T-cell (primary cell): Measurements from ENCODE around the gene EDARADD. TPM values are rescaled to one million over a fixed set of nuclear protein-coding genes. Genes with fewer than 3 reads are reported as not detected.
A peak's percentile ranks its signal among the peaks of the same experiment; 100 is the strongest.

ENCODE experiments used
- ATAC-seq, 4 experiments: fragments of 200-7000 bp in 3 of 4; fragments of 150-1000 bp in 1 of 4; cut with Tn5 transposase; replicated peaks in 1 of 4; 1 replicate in 3 of 4; 2 replicates in 1 of 4; pipeline ENCODE4 v1.10.0; 2021; ENCODE audit warnings: moderate library complexity in 3 of 4, mild to moderate bottlenecking in 2 of 4, moderate number of reproducible peaks in 1 of 4
- CTCF ChIA-PET, 2 donors: fragments of 300-600 bp; sonication (Branson Sonifier 250); formaldehyde crosslinking; loops; one replicate each; lab custom pipeline; 2022; ENCODE audit warnings: antibody characterized with exemption in 2 of 2; lab: Charles Lee
- POLR2A ChIA-PET, 2 donors: fragments of 300-600 bp; sonication (Branson Sonifier 250); formaldehyde crosslinking; loops; one replicate each; lab custom pipeline; 2022; ENCODE audit warnings: antibody characterized with exemption in 2 of 2; lab: Charles Lee
- DNase-seq, 35 experiments: peaks; one replicate each; pipeline versions ENCODE4 v3.0.0 to v3.0.0-alpha.2; 2013 to 2023
- H3K27ac ChIP-seq: one replicate; pipeline ENCODE4 v1.5.1; 2013; ENCODE audit warnings: low read length
- H3K27me3 ChIP-seq, 2 experiments: replicated peaks in 1 of 2; 1 replicate in 1 of 2; 2 replicates in 1 of 2; pipeline versions ENCODE4 v1.6.1 to v1.7.0; 2013; ENCODE audit warnings: low read length in 1 of 2, mixed read lengths in 1 of 2; ENCODE audit not compliant: control insufficient read depth in 2 of 2, insufficient read depth in 2 of 2; ENCODE audit errors: extremely low read depth in 1 of 2
- H3K36me3 ChIP-seq, 2 donors: 1 replicate in 1 of 2; 2 replicates in 1 of 2; pipeline versions ENCODE4 v1.6.1 to v1.7.0; 2013; ENCODE audit warnings: low read length in 1 of 2; ENCODE audit not compliant: control insufficient read depth in 2 of 2, insufficient read depth in 1 of 2; ENCODE audit errors: extremely low read depth in 1 of 2
- H3K4me1 ChIP-seq, 2 experiments: 1 replicate in 1 of 2; 2 replicates in 1 of 2; pipeline versions ENCODE4 v1.6.1 to v1.7.0; 2013; ENCODE audit warnings: low read length in 2 of 2, mixed read lengths in 1 of 2; ENCODE audit not compliant: insufficient read depth in 2 of 2, control insufficient read depth in 1 of 2; ENCODE audit errors: extremely low read depth in 1 of 2
- H3K4me3 ChIP-seq, 2 donors: 1 replicate in 1 of 2; 2 replicates in 1 of 2; pipeline versions ENCODE4 v1.5.1 to v1.7.0; 2013; ENCODE audit warnings: mild to moderate bottlenecking in 2 of 2, low read length in 1 of 2, moderate library complexity in 1 of 2; ENCODE audit not compliant: control insufficient read depth in 1 of 2; ENCODE audit errors: extremely low read depth in 1 of 2
- H3K9me3 ChIP-seq: 2 replicates; pipeline ENCODE4 v1.7.0; 2013
- H3K27ac Mint-ChIP-seq, 2 donors: one replicate each; pipeline ENCODE4 v1.8.0; 2020 to 2021; ENCODE audit warnings: mild to moderate bottlenecking in 2 of 2, mixed read lengths in 2 of 2
- H3K27me3 Mint-ChIP-seq, 2 donors: one replicate each; pipeline ENCODE4 v1.8.0; 2021 to 2022; ENCODE audit warnings: mixed read lengths in 2 of 2
- H3K36me3 Mint-ChIP-seq: one replicate; pipeline ENCODE4 v1.8.0; 2021; ENCODE audit warnings: mixed read lengths
- H3K4me1 Mint-ChIP-seq, 3 donors: one replicate each; pipeline ENCODE4 v1.8.0; 2020 to 2022; ENCODE audit warnings: mixed read lengths in 3 of 3, mild to moderate bottlenecking in 1 of 3
- H3K4me3 Mint-ChIP-seq, 3 donors: one replicate each; pipeline ENCODE4 v1.8.0; 2020 to 2022; ENCODE audit warnings: mild to moderate bottlenecking in 3 of 3, mixed read lengths in 3 of 3, moderate library complexity in 3 of 3
- H3K9me3 Mint-ChIP-seq, 3 donors: one replicate each; pipeline ENCODE4 v1.8.0; 2020 to 2022; ENCODE audit warnings: mixed read lengths in 3 of 3
- WGBS: methylation state at CpG from one replicate; pipeline ENCODE4 v1.1.5; 2013; ENCODE audit warnings: missing lambda C conversion rate; ENCODE audit not compliant: insufficient coverage; 5-methylcytosine and 5-hydroxymethylcytosine counted together
- total RNA-seq, 35 experiments: library from RNA in 6 of 35; stranded (reverse) in 6 of 35; fragments of 120-200 nt in 1 of 35; gene quantifications; one replicate each; pipeline versions ENCODE4 v1.2.1 to v1.2.4 and lab custom pipeline; 2013 to 2026

Gene EDARADD
- total RNA-seq, 5 donors from 2014 or later (not counting 1 experiment from before 2014, with no cell fraction given): 1.3 to 5.7 (median 4.2) TPM

GRCh38 chr1:236395947-236396664, 2.0 kb downstream of the EDARADD start:
- ChIA-PET POLR2A (interaction anchor here in 1 of 2 donors (2.5 kb wide), 1 partner anchor 20 kb away, joined by 14 read pairs; no protein-coding TSS in a partner anchor), CTCF (interaction anchor here in 1 of 2 donors (0.5 to 1.5 kb wide), 2 partner anchors 20 to 260 kb away, joined by 3 to 6 read pairs; no protein-coding TSS in a partner anchor)
- Histone ChIP-seq H3K27me3 (peaks cover 0 to 14% of the 10 kb centered on the region in 2 experiments), H3K36me3 (no peaks in the 10 kb centered on the region), H3K9me3 (no peaks in the 10 kb centered on the region), H3K4me3 (peak overlapping the region; percentile 56 to 79), H3K27ac (peak overlapping the region; percentile 41), H3K4me1 (peaks cover 0 to 20% of the 10 kb centered on the region in 2 experiments)
- no peaks in the 10 kb centered on the region for H3K36me3 Mint-ChIP-seq
- no peak for ATAC-seq
- peak overlapping the region; percentile 91 to 92 for H3K27ac Mint-ChIP-seq
- H3K4me3 Mint-ChIP-seq: peak overlapping the region; percentile 90 to 96 (median 93)
- H3K4me1 Mint-ChIP-seq: peaks cover 16 to 36% (median 23%) of the 10 kb centered on the region in 3 donors
- 7% methylated on average over 5 of the region's 24 CpGs for WGBS
- H3K27me3 Mint-ChIP-seq: peaks cover 35 to 36% of the 10 kb centered on the region in 2 donors
- no peaks in the 10 kb centered on the region for H3K9me3 Mint-ChIP-seq
- no peak for DNase-seq

- Histone ChIP-seq H3K36me3 (no peaks in the 10 kb centered on the region), H3K9me3 (no peaks in the 10 kb centered on the region), H3K4me3 (no peak overlapping the region), H3K27me3 (peaks cover 0 to 14% of the 10 kb centered on the region in 2 experiments), H3K27ac (peak overlapping the region; percentile 41), H3K4me1 (peaks cover 0 to 20% of the 10 kb centered on the region in 2 experiments)
- WGBS: no CpG with 5 or more reads among the region's 2 CpGs
- no peak for ATAC-seq
- no peaks in the 10 kb centered on the region for H3K36me3 Mint-ChIP-seq
- peaks cover 16 to 38% (median 23%) of the 10 kb centered on the region in 3 donors for H3K4me1 Mint-ChIP-seq
- ChIA-PET POLR2A (interaction anchor here in 1 of 2 donors (2.5 kb wide), 1 partner anchor 19 kb away, joined by 14 read pairs; no protein-coding TSS in a partner anchor), CTCF (interaction anchor here in 1 of 2 donors (1.5 kb wide), 1 partner anchor 20 kb away, joined by 6 read pairs; no protein-coding TSS in a partner anchor)
- no peak for DNase-seq
- peak overlapping the region; percentile 90 to 96 (median 93) for H3K4me3 Mint-ChIP-seq
- peaks cover 36 to 37% of the 10 kb centered on the region in 2 donors for H3K27me3 Mint-ChIP-seq
- H3K27ac Mint-ChIP-seq: peak overlapping the region; percentile 91 to 92
- H3K9me3 Mint-ChIP-seq: no peaks in the 10 kb centered on the region
These were observed 2.6 kb downstream of the EDARADD start for GRCh38 chr1:236396665-236397043.

GRCh38 chr1:236397173-236397759, 3.2 kb downstream of the EDARADD start:
- 94% methylated on average over 2 of the region's 4 CpGs for WGBS
- Histone ChIP-seq H3K27me3 (peaks cover 0 to 14% of the 10 kb centered on the region in 2 experiments), H3K4me1 (peaks cover 0 to 20% of the 10 kb centered on the region in 2 experiments), H3K27ac (no peak overlapping the region), H3K9me3 (no peaks in the 10 kb centered on the region), H3K4me3 (no peak overlapping the region), H3K36me3 (no peaks in the 10 kb centered on the region)
- ATAC-seq (no peak), DNase-seq (no peak)
- peaks cover 16 to 38% (median 23%) of the 10 kb centered on the region in 3 donors for H3K4me1 Mint-ChIP-seq
- H3K4me3 Mint-ChIP-seq: peak overlapping the region in 2 of 3 donors; percentile 90 to 96
- ChIA-PET POLR2A (no interaction called here), CTCF (no interaction called here)
- peaks cover 32 to 34% of the 10 kb centered on the region in 2 donors for H3K27me3 Mint-ChIP-seq
- H3K9me3 Mint-ChIP-seq: no peaks in the 10 kb centered on the region
- H3K36me3 Mint-ChIP-seq: no peaks in the 10 kb centered on the region
- H3K27ac Mint-ChIP-seq: peak overlapping the region in 1 of 2 donors; percentile 91

- Histone ChIP-seq H3K4me1 (peaks cover 0 to 17% of the 10 kb centered on the region in 2 experiments), H3K27me3 (peaks cover 0 to 14% of the 10 kb centered on the region in 2 experiments), H3K36me3 (no peaks in the 10 kb centered on the region), H3K27ac (no peak overlapping the region), H3K9me3 (no peaks in the 10 kb centered on the region), H3K4me3 (no peak overlapping the region)
- 78% methylated on average over 5 of the region's 10 CpGs for WGBS
- no peak for ATAC-seq
- H3K9me3 Mint-ChIP-seq: no peaks in the 10 kb centered on the region
- ChIA-PET POLR2A (no interaction called here), CTCF (no interaction called here)
- H3K27ac Mint-ChIP-seq: peak overlapping the region in 1 of 2 donors; percentile 9
- no peak for DNase-seq
- H3K36me3 Mint-ChIP-seq: no peaks in the 10 kb centered on the region
- H3K4me3 Mint-ChIP-seq: no peak overlapping the region
- H3K27me3 Mint-ChIP-seq: peaks cover 30 to 32% of the 10 kb centered on the region in 2 donors
- peaks cover 16 to 37% (median 23%) of the 10 kb centered on the region in 3 donors for H3K4me1 Mint-ChIP-seq
These were observed 4.5 kb downstream of the EDARADD start for GRCh38 chr1:236398538-236398937.

- ChIA-PET CTCF (interaction anchor here in 1 of 2 donors (0.5 kb wide), 1 partner anchor 19 kb away, joined by 3 read pairs; no protein-coding TSS in a partner anchor), POLR2A (interaction anchor here in 1 of 2 donors (1.3 kb wide), 1 partner anchor 16 kb away, joined by 5 read pairs; no protein-coding TSS in a partner anchor)
- no peak overlapping the region for H3K4me3 ChIP-seq
- H3K27ac ChIP-seq: no peak overlapping the region
- 65% methylated on average over 5 of the region's 8 CpGs for WGBS
- peaks cover 0 to 12% of the 10 kb centered on the region in 2 experiments for H3K4me1 ChIP-seq
- H3K4me3 Mint-ChIP-seq: no peak overlapping the region
- H3K27me3 ChIP-seq: peaks cover 0 to 14% of the 10 kb centered on the region in 2 experiments
- no peaks in the 10 kb centered on the region for H3K36me3 ChIP-seq
- H3K9me3 Mint-ChIP-seq: no peaks in the 10 kb centered on the region
- ATAC-seq (no peak), DNase-seq (no peak)
- peak overlapping the region in 1 of 2 donors; percentile 39 for H3K27ac Mint-ChIP-seq
- peaks cover 11 to 24% (median 12%) of the 10 kb centered on the region in 3 donors for H3K4me1 Mint-ChIP-seq
- no peaks in the 10 kb centered on the region for H3K36me3 Mint-ChIP-seq
- H3K27me3 Mint-ChIP-seq: peaks cover 17 to 24% of the 10 kb centered on the region in 2 donors
- H3K9me3 ChIP-seq: no peaks in the 10 kb centered on the region
These were observed 6.0 kb downstream of the EDARADD start for GRCh38 chr1:236400061-236400603.

- H3K4me1 ChIP-seq: peaks cover 0 to 4% of the 10 kb centered on the region in 2 experiments
- Mint-ChIP-seq H3K36me3 (no peaks in the 10 kb centered on the region), H3K27ac (no peak overlapping the region), H3K4me3 (no peak overlapping the region), H3K9me3 (no peaks in the 10 kb centered on the region), H3K27me3 (peaks cover 11 to 18% of the 10 kb centered on the region in 2 donors), H3K4me1 (peaks cover 0 to 15% (median 5%) of the 10 kb centered on the region in 3 donors)
- whole genome bisulfite sequencing: 100% methylated on average over 3 of the region's 7 CpGs
- H3K27me3 ChIP-seq: peaks cover 0 to 7% of the 10 kb centered on the region in 2 experiments
- no peak overlapping the region for H3K27ac ChIP-seq
- CTCF ChIA-PET: interaction anchor here in 1 of 2 donors (0.6 kb wide), 1 partner anchor 56 kb away, joined by 5 read pairs; no protein-coding TSS in a partner anchor
- H3K4me3 ChIP-seq: no peak overlapping the region
- no peak for DNase-seq
- no peaks in the 10 kb centered on the region for H3K36me3 ChIP-seq
- no peak for ATAC-seq
- no peaks in the 10 kb centered on the region for H3K9me3 ChIP-seq
- POLR2A ChIA-PET: no interaction called here
These were observed 7.6 kb downstream of the EDARADD start for GRCh38 chr1:236401698-236402097.
